ENCODE results near the gene HJV.

GRCh38 chr1:145986551-145986950, 35.0 kb downstream of the HJV start:
- TF ChIP-seq POLR2A (IDR thresholded peaks at IDR 0.05; ENCODE audit: low read depth, low read length) (no peak), POLR2AphosphoS5 (IDR thresholded peaks at IDR 0.05; ENCODE audit: low read depth, low read length) (no peak)
